ENCODE measurements around the gene SIDT2.

GRCh38 chr11:117187428-117187798, 8.9 kb downstream of the SIDT2 start:
- no peak for TF ChIP-seq POLR2A (IDR thresholded peaks at IDR 0.05; ENCODE audit: extremely low read depth, insufficient read length)
- TF ChIP-seq, protein P1, sequence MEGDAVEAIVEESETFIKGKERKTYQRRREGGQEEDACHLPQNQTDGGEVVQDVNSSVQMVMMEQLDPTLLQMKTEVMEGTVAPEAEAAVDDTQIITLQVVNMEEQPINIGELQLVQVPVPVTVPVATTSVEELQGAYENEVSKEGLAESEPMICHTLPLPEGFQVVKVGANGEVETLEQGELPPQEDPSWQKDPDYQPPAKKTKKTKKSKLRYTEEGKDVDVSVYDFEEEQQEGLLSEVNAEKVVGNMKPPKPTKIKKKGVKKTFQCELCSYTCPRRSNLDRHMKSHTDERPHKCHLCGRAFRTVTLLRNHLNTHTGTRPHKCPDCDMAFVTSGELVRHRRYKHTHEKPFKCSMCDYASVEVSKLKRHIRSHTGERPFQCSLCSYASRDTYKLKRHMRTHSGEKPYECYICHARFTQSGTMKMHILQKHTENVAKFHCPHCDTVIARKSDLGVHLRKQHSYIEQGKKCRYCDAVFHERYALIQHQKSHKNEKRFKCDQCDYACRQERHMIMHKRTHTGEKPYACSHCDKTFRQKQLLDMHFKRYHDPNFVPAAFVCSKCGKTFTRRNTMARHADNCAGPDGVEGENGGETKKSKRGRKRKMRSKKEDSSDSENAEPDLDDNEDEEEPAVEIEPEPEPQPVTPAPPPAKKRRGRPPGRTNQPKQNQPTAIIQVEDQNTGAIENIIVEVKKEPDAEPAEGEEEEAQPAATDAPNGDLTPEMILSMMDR (IDR thresholded peaks at IDR 0.05; ENCODE audit: low read depth, low read length) = no peak
- TF ChIP-seq MYC (IDR thresholded peaks at IDR 0.05; ENCODE audit: low read depth, low read length) = no peak
